MM.1S (cell line): ENCODE measurements around the gene KCNQ1.

Experiments used
- DNase-seq: peaks from one replicate; pipeline ENCODE4 v3.0.0-alpha.2; 2015
- H2AFZ ChIP-seq: fragments of 300-600 bp; sonication (generic); 2 replicates; pipeline ENCODE4 v1.6.0; 2016; ENCODE audit warnings: antibody characterized with exemption, low read length
- H3F3A ChIP-seq: fragments of 300-600 bp; sonication (generic); 2 replicates; pipeline ENCODE4 v1.6.1; 2016; ENCODE audit warnings: mild to moderate bottlenecking, antibody characterized with exemption, low read length, moderate library complexity, mixed read lengths; ENCODE audit not compliant: insufficient read depth
- H3K27ac ChIP-seq: fragments of 300-600 bp; sonication (generic); 2 replicates; pipeline ENCODE4 v1.5.1; 2016; ENCODE audit warnings: mild to moderate bottlenecking, low read length
- H3K27me3 ChIP-seq: fragments of 300-600 bp; sonication (generic); replicated peaks from 2 replicates; pipeline ENCODE4 v1.6.0; 2016; ENCODE audit warnings: low read length; ENCODE audit not compliant: insufficient read depth
- H3K36me3 ChIP-seq: fragments of 300-600 bp; sonication (generic); replicated peaks from 2 replicates; pipeline ENCODE4 v1.6.1; 2016; ENCODE audit warnings: mild to moderate bottlenecking, low read length, mixed read lengths; ENCODE audit not compliant: insufficient read depth
- H3K4me1 ChIP-seq: fragments of 300-600 bp; sonication (generic); 2 replicates; pipeline ENCODE4 v1.6.1; 2016; ENCODE audit warnings: low read length, mixed read lengths
- H3K4me2 ChIP-seq: fragments of 300-600 bp; sonication (generic); 2 replicates; pipeline ENCODE4 v1.6.0; 2016; ENCODE audit warnings: low read depth, low read length
- H3K4me3 ChIP-seq: fragments of 300-600 bp; sonication (generic); 2 replicates; pipeline ENCODE4 v1.5.1; 2016; ENCODE audit warnings: low read length, mixed read lengths
- H3K79me2 ChIP-seq: fragments of 300-600 bp; sonication (generic); 2 replicates; pipeline ENCODE4 v1.6.1; 2016; ENCODE audit warnings: mixed run types, low read length, mixed read lengths
- H3K9ac ChIP-seq: fragments of 300-600 bp; sonication (generic); 2 replicates; pipeline ENCODE4 v1.6.1; 2016; ENCODE audit warnings: low read length, mixed read lengths
- H3K9me2 ChIP-seq: fragments of 300-600 bp; sonication (generic); replicated peaks from 2 replicates; pipeline ENCODE4 v1.6.1; 2016; ENCODE audit warnings: mild to moderate bottlenecking, low read length, mixed read lengths; ENCODE audit not compliant: insufficient read depth
- H3K9me3 ChIP-seq: fragments of 300-600 bp; sonication (generic); replicated peaks from 2 replicates; pipeline ENCODE4 v1.6.1; 2016; ENCODE audit warnings: mild to moderate bottlenecking, low read length, mixed read lengths; ENCODE audit not compliant: insufficient read depth
- H4K20me1 ChIP-seq: fragments of 300-600 bp; sonication (generic); 2 replicates; pipeline ENCODE4 v1.6.1; 2016; ENCODE audit warnings: mild to moderate bottlenecking, low read length, moderate library complexity, mixed read lengths; ENCODE audit not compliant: insufficient read depth
- EZH2 ChIP-seq: fragments of 300-600 bp; sonication (generic); optimal IDR thresholded peaks from 2 replicates; pipeline ENCODE3; 2017; ENCODE audit warnings: low read depth, mild to moderate bottlenecking, antibody characterized with exemption, low read length, mixed read lengths
- EZH2phosphoT487 ChIP-seq: fragments of 300-600 bp; sonication (generic); IDR thresholded peaks from 2 replicates; pipeline ENCODE4 v1.6.1; 2018; ENCODE audit warnings: antibody characterized with exemption, low read length
- TF ChIP-seq, protein P1 (sequence below): fragments of 300-600 bp; sonication (generic); IDR thresholded peaks from 2 replicates; pipeline ENCODE4 v1.5.1; 2016; ENCODE audit warnings: antibody characterized with exemption, low read length, mixed read lengths

KCNQ1 gene

DNA sequence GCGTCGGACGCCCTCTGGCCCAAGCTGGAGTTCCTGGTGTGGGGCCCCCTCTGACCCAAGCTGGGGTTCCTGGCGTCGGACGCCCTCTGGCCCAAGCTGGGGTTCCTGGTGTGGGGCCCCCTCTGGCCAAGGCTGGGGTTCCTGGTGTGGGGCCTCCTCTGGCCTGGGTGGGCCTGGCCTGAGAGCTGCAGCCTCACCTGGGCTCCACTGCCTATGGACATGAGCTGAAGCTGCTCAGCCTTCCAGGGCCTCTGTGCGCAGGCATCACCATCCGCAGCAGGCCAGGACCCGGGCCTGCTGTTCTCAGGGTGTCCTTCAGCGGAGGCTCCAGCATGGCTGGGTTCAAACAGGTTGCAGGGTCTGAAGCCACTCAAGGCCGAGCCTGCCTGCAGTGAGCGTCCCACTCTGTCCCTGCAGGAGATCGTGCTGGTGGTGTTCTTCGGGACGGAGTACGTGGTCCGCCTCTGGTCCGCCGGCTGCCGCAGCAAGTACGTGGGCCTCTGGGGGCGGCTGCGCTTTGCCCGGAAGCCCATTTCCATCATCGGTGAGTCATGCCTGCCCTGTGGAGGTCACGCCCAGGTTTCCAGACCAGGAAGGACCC lies 125.5 kb downstream of the KCNQ1 start:
- no peaks in the 10 kb centered on the region for H3K36me3 ChIP-seq
- no peaks in the 10 kb centered on the region for H3K9me2 ChIP-seq
- no peaks in the 10 kb centered on the region for H3F3A ChIP-seq
- H3K27me3 ChIP-seq: no peaks in the 10 kb centered on the region
- DNase-seq: no peak
- no peak overlapping the region for H2AFZ ChIP-seq
- no peaks in the 10 kb centered on the region for H3K79me2 ChIP-seq
- TF ChIP-seq EZH2phosphoT487 (no peak), EZH2 (no peak)
- TF ChIP-seq, protein P1, sequence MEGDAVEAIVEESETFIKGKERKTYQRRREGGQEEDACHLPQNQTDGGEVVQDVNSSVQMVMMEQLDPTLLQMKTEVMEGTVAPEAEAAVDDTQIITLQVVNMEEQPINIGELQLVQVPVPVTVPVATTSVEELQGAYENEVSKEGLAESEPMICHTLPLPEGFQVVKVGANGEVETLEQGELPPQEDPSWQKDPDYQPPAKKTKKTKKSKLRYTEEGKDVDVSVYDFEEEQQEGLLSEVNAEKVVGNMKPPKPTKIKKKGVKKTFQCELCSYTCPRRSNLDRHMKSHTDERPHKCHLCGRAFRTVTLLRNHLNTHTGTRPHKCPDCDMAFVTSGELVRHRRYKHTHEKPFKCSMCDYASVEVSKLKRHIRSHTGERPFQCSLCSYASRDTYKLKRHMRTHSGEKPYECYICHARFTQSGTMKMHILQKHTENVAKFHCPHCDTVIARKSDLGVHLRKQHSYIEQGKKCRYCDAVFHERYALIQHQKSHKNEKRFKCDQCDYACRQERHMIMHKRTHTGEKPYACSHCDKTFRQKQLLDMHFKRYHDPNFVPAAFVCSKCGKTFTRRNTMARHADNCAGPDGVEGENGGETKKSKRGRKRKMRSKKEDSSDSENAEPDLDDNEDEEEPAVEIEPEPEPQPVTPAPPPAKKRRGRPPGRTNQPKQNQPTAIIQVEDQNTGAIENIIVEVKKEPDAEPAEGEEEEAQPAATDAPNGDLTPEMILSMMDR: no peak
- H4K20me1 ChIP-seq: no peaks in the 10 kb centered on the region
- H3K4me3 ChIP-seq: no peak overlapping the region
- no peak overlapping the region for H3K9ac ChIP-seq
- no peaks in the 10 kb centered on the region for H3K9me3 ChIP-seq
- H3K4me2 ChIP-seq: no peak overlapping the region
- H3K4me1 ChIP-seq: peaks cover 7% of the 10 kb centered on the region; the same call in 1 of the 2 replicates
- H3K27ac ChIP-seq: no peak overlapping the region

DNA sequence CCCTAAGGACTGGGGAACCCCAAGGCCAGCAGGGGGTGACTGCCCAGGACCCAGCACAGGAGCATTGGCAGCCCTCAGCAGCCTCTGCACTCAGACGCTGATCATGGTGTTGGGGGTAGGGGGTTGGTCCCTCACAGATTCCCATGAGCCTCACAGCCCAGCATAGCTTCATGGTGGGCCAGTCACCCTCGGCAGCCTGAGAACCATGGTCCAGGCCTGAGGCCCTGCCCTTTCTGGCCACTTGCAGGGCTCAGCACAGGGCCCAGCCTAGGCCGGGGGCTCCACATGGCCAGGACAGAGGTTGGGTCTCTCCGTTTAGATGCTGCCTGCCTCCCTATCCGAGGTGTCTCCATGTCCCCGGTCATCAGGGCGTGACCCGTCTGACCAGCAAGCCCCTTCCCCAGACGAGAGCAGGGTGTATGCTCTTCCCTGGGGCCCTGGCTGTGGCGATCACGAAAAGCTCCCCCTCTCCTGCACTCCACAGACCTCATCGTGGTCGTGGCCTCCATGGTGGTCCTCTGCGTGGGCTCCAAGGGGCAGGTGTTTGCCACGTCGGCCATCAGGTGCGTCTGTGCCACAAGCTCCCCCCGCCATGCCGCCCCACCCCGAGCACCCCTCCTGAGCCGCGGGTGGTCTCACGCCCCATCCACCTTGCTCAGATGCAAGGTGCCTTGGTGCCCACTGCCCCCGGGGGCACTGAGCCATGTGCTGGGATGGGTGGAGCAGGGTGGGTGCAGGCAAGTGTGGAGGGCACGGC lies 126.2 kb downstream of the KCNQ1 start:
- no peaks in the 10 kb centered on the region for H3K27me3 ChIP-seq
- DNase-seq: no peak
- no peaks in the 10 kb centered on the region for H4K20me1 ChIP-seq
- H3K4me2 ChIP-seq: no peak overlapping the region
- no peaks in the 10 kb centered on the region for H3K9me3 ChIP-seq
- no peaks in the 10 kb centered on the region for H3F3A ChIP-seq
- H3K79me2 ChIP-seq: no peaks in the 10 kb centered on the region
- no peak overlapping the region for H3K4me3 ChIP-seq
- H3K36me3 ChIP-seq: no peaks in the 10 kb centered on the region
- H3K4me1 ChIP-seq: peaks cover 7% of the 10 kb centered on the region; the same call in 1 of the 2 replicates
- no peak overlapping the region for H3K9ac ChIP-seq
- H3K9me2 ChIP-seq: no peaks in the 10 kb centered on the region
- TF ChIP-seq EZH2phosphoT487 (no peak), EZH2 (no peak)
- TF ChIP-seq, protein P1: no peak
- H2AFZ ChIP-seq: no peak overlapping the region
- H3K27ac ChIP-seq: no peak overlapping the region

DNA sequence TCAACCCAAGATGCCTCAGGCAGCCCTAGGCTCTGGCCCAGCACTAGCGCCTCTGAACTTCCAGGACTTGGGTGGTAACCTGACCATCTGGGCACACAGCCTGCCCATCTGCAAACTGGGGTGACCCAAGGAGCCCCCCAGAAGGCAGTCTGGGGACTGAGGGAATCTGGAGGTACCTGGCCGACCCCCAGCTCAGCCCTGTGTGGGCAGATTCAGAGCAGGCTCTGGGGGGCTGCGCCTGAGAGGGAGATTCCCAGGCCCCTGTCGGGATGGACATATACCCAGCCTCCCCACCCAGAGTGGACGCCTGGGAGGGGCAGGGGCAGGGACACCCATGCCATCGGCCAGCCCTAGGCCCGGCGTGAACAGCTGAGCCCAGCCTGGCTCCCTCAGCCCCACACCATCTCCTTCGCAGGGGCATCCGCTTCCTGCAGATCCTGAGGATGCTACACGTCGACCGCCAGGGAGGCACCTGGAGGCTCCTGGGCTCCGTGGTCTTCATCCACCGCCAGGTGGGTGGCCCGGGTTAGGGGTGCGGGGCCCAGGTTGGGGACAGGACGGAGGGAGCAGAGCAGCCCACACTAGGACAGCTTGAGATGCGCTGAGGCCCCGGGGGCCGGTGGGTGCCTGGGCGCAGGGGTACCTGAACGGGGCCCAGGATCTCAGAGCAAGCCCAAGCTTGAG lies 126.9 kb downstream of the KCNQ1 start:
- Histone ChIP-seq H3K27me3 (no peaks in the 10 kb centered on the region), H3K79me2 (no peaks in the 10 kb centered on the region), H3K36me3 (no peaks in the 10 kb centered on the region), H3F3A (no peaks in the 10 kb centered on the region), H2AFZ (no peak overlapping the region), H3K9me3 (no peaks in the 10 kb centered on the region), H3K4me1 (peaks cover 7% of the 10 kb centered on the region; the same call in 1 of the 2 replicates), H4K20me1 (no peaks in the 10 kb centered on the region), H3K9me2 (no peaks in the 10 kb centered on the region), H3K4me2 (no peak overlapping the region), H3K9ac (no peak overlapping the region), H3K4me3 (no peak overlapping the region), H3K27ac (no peak overlapping the region)
- TF ChIP-seq, protein P1: no peak
- TF ChIP-seq EZH2 (no peak), EZH2phosphoT487 (no peak)
- no peak for DNase-seq
